NB4 (cell line): ENCODE data around the gene DPH2.

Experiments
- DNase-seq: peaks from one replicate; pipeline ENCODE4 v3.0.0; 2010; ENCODE audit warnings: low read depth
- H3K4me3 ChIP-seq: one replicate; pipeline ENCODE4 v1.5.1; 2011; ENCODE audit warnings: mild to moderate bottlenecking, low read depth, low read length, moderate library complexity
- CTCF ChIP-seq: IDR thresholded peaks from one replicate; pipeline ENCODE4 v1.5.1; 2012; ENCODE audit warnings: low read depth, low read length
- MYC ChIP-seq: IDR thresholded peaks from 2 replicates; pipeline ENCODE4 v1.6.1; 2011; ENCODE audit warnings: low read depth, low read length
- POLR2A ChIP-seq: IDR thresholded peaks from 2 replicates; pipeline ENCODE4 v1.6.1; 2011; ENCODE audit warnings: mild to moderate bottlenecking; ENCODE audit not compliant: insufficient read length; ENCODE audit errors: extremely low read depth
- TF ChIP-seq, protein P1 (sequence below): IDR thresholded peaks from 2 replicates; pipeline ENCODE4 v1.6.1; 2011; ENCODE audit warnings: low read depth, low read length

DPH2 gene

DNA sequence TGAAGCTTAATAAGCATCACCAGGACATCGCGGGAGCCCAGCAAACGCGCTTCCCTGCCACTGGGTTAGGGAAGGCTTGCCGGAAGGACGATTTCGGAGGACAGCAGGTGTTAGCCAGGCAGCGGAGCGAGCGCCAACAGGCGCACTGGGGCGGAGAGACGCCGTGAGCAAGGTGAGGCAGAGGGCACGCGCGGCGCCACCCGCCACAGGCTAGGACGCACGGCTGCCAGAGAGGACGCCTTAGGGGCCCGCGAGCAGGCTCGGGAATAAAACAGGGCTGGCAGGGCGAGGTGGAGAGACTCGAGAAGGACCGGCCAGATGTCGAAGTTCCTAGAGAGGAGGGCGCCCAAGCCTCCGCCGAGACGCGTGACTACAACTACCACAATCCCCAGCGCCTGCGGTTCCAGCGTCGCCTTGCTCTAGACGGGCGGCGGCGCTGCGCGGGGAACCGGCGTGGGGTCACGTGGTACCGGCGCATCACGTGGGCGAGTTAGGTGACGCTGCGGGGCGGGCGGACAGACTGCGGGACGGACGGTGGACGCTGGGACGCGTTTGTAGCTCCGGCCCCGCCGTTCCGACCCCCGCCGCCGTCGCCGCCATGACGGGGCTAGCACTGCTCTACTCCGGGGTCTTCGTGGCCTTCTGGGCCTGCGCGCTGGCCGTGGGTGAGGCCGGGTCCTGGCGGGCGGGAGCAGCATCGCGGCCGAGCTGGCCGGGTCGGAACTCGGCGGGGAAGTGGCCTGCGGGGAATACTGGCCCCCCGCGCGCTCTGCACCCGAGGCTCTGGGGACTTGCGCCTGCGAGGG, 4.8 kb downstream of the DPH2 start, which contains the start of gene ATP6V0B:
Gene ATP6V0B, plus strand, starts transcription at position 518 of the 806 bp plus-strand sequence. Its CDS starts 81 bp downstream, at position 599.
- peak; percentile 96 for DNase-seq
- peak within 1 kb of the TSS; percentile 91 for H3K4me3 ChIP-seq
- TF ChIP-seq MYC: peak; percentile 88
- TF ChIP-seq, protein P1, sequence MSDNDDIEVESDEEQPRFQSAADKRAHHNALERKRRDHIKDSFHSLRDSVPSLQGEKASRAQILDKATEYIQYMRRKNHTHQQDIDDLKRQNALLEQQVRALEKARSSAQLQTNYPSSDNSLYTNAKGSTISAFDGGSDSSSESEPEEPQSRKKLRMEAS: peak; percentile 99
- TF ChIP-seq POLR2A: peak; percentile 70
- TF ChIP-seq CTCF: no peak

DNA sequence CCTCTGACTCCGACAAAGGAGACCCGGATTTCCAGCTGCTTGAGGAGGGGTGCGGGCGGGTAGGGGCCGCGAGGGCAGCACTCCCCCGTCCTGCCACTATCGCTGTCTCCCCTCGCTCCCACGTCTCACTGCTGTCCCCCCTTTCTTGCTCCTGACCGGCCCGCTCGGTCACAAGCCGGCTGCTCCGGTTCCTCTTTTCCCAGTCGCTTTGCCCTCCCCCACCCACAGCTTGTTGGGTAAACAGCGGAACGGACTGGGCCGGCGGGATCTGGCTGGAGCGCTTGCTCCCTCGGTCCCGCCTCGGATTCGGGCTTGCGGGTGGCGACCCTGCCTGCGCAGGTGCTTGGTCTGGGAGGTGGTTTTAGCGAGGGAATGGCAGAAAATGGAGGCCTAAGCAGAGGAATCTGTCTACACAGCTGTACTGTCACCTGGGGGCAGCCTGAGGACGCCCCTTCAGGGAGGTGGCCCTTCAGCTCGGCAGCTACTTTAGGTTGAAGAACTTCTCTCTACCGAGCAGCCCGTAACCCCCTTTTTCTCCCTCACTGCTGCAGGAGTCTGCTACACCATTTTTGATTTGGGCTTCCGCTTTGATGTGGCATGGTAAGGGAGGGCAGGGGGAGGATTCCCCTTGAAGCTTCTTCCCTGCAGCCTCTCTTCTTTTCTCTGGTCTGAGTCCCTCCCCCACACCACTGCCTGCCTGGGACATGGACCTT, 5.6 kb downstream of the DPH2 start:
- DNase-seq: peak; percentile 85
- TF ChIP-seq POLR2A (no peak), MYC (peak; percentile 38)
- peak overlapping the region; percentile 91 for H3K4me3 ChIP-seq

- H3K4me3 ChIP-seq: peak overlapping the region; percentile 91
- no peak for DNase-seq
- TF ChIP-seq POLR2A (no peak), MYC (no peak), CTCF (no peak)
- TF ChIP-seq, protein P1: no peak
Observed at GRCh38 chr1:43976045-43976444, 6.2 kb downstream of the DPH2 start.

DNA sequence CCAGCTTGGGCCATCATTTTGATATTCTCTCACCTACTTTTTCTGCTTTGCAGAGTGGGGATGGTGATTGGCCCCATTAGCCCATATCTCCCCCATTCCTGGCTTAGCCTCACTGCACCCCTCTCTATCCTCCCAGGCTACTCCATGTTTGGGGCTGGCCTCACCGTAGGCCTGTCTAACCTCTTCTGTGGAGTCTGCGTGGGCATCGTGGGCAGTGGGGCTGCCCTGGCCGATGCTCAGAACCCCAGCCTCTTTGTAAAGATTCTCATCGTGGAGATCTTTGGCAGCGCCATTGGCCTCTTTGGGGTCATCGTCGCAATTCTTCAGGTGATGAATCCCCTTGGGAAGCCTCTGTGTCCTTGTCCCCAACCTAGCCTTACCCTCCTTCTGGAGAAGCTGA, 7.1 kb downstream of the DPH2 start:
- DNase-seq: no peak
- H3K4me3 ChIP-seq: peak overlapping the region; percentile 91
- TF ChIP-seq MYC (no peak), CTCF (no peak), POLR2A (no peak)
- TF ChIP-seq, protein P1: no peak

DNA sequence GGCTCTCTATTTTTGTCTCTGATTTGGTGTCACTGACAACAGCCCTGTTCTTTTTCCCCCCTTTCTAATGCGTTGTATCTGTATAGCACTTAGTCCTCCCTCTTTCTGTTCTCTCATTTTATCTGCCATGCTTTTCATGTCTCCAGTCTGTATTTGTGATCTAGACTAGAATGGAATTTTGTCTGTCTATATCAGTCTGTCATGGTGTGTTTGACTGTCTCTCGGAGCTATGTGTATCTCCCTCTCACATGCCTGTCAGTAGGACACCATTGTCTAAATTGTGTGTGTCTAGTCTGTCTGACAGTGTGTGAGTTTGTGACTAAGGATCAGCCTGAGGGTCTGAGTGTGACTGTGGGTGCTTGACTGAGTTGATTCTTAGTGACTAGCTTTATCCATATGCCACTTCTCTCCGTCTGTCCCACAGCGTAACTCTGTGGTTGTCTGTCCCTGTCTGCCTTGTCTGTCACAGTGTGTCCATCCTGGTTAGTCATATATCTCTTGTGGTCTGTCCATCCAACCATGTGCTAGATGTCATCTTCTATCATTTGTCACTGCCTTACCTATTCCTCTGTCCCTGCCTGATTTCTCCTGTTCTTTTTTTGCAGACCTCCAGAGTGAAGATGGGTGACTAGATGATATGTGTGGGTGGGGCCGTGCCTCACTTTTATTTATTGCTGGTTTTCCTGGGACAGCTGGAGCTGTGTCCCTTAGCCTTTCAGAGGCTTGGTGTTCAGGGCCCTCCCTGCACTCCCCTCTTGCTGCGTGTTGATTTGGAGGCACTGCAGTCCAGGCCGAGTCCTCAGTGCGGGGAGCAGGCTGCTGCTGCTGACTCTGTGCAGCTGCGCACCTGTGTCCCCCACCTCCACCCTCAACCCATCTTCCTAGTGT, 7.8 kb downstream of the DPH2 start:
- peak; percentile 32 for DNase-seq
- TF ChIP-seq CTCF (no peak), POLR2A (no peak), MYC (no peak)
- TF ChIP-seq, protein P1: no peak
- H3K4me3 ChIP-seq: no peak overlapping the region

GRCh38 chr1:43978264-43978550, 8.4 kb downstream of the DPH2 start:
- TF ChIP-seq POLR2A (no peak), CTCF (no peak), MYC (no peak)
- TF ChIP-seq, protein P1: no peak
- peak overlapping the region; percentile 59 for H3K4me3 ChIP-seq
- peak; percentile 62 for DNase-seq
